Esophagus squamous epithelium (tissue), 4 donors: ENCODE measurements around the gene NPTX1.

Source experiments
- POLR2A ChIP-seq, 4 donors: fragments of 450-650 bp; IDR thresholded peaks; one replicate each; pipeline ENCODE4 v1.6.1; 2017; ENCODE audit warnings: antibody characterized with exemption in 4 of 4, mild to moderate bottlenecking in 4 of 4, moderate library complexity in 3 of 4
- TF ChIP-seq, protein P1 (sequence below), 6 experiments: fragments of 450-650 bp in 4 of 6; fragments of 200-600 bp in 2 of 6; sonication (generic) in 2 of 6; IDR thresholded peaks; one replicate each; pipeline ENCODE4 v1.5.1; 2016 to 2019; ENCODE audit warnings: antibody characterized with exemption in 6 of 6, mild to moderate bottlenecking in 4 of 6, moderate library complexity in 4 of 6

DNA sequence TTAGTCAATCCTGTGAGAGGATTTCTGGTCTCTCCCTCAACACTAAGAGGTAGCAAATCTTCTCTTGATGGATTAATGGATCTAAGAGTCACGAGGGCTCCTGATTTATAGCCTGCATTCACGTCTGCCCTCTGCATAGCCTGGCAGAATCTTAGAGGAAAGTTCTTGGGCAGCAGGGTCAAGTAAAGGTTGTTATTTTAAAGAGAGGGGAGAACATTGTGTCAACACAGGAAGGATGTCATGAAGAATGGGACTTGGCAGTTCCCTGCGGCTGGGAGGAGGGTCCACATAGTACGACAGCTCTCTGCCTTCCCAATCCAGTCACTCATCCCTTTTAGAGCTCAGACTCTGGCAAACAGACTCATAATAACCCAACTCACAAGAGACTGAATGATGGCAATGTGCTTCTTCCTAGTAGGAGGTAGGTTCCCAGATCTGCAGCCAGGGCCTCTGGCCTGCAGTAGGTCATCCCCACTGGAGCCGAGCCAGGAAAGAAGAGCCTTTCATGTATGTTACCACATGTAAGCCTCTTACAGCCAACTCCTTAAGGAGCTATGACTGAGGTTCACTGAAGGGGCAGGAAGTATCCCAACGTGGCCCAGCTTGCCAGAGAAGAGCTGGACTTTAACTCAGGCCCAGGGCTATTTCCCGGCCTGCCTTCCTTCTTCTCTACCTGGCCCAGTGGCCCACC is 42.8 kb upstream of the NPTX1 start:
- no peak for TF ChIP-seq POLR2A (IDR thresholded peaks at IDR 0.05)
- TF ChIP-seq, protein P1, sequence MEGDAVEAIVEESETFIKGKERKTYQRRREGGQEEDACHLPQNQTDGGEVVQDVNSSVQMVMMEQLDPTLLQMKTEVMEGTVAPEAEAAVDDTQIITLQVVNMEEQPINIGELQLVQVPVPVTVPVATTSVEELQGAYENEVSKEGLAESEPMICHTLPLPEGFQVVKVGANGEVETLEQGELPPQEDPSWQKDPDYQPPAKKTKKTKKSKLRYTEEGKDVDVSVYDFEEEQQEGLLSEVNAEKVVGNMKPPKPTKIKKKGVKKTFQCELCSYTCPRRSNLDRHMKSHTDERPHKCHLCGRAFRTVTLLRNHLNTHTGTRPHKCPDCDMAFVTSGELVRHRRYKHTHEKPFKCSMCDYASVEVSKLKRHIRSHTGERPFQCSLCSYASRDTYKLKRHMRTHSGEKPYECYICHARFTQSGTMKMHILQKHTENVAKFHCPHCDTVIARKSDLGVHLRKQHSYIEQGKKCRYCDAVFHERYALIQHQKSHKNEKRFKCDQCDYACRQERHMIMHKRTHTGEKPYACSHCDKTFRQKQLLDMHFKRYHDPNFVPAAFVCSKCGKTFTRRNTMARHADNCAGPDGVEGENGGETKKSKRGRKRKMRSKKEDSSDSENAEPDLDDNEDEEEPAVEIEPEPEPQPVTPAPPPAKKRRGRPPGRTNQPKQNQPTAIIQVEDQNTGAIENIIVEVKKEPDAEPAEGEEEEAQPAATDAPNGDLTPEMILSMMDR (IDR thresholded peaks at IDR 0.05), result no peak
